ENCODE measurements around the gene SRRD.

- TF ChIP-seq CTCF (IDR thresholded peaks at IDR 0.05) = no peak
- TF ChIP-seq POLR2A (IDR thresholded peaks at IDR 0.05) = no peak
Observed at GRCh38 chr22:26522012-26522411, 38.3 kb downstream of the SRRD start.

Data from Peyer's patch (tissue), 4 donors.